Lower leg skin (tissue), 4 donors: ENCODE results near the gene UBE2V1. TPM values are rescaled to one million over a fixed set of nuclear protein-coding genes. Genes with fewer than 3 reads are reported as not detected.

Experiments
- DNase-seq, 2 donors: peaks; one replicate each; pipeline ENCODE4 v3.0.0-alpha.2; 2019; ENCODE audit warnings: low spot score in 2 of 2
- H3K4me3 ChIP-seq: fragments of 200-600 bp; sonication (generic); 2 replicates; pipeline ENCODE4 v1.5.1; 2017; ENCODE audit warnings: mild to moderate bottlenecking, low read depth; ENCODE audit not compliant: poor library complexity, severe bottlenecking
- CTCF ChIP-seq, 3 donors: fragments of 450-650 bp; IDR thresholded peaks; one replicate each; pipeline ENCODE4 v1.5.1; 2016; ENCODE audit warnings: antibody characterized with exemption in 3 of 3, mild to moderate bottlenecking in 3 of 3, moderate library complexity in 2 of 3
- POLR2A ChIP-seq, 2 donors: fragments of 450-650 bp; IDR thresholded peaks; one replicate each; pipeline ENCODE4 v1.6.1; 2016 to 2017; ENCODE audit warnings: antibody characterized with exemption in 2 of 2, mild to moderate bottlenecking in 1 of 2, moderate library complexity in 1 of 2
- WGBS, 2 donors: methylation state at CpG; one replicate each; pipeline ENCODE4 v1.1.5; 2018; 5-methylcytosine and 5-hydroxymethylcytosine counted together
- intact Hi-C: fragments of 100-400 bp; cut with DNase I; formaldehyde crosslinking; loops from one replicate; pipeline ENCODE4 v1.15.0; 2023; ENCODE audit warnings: low total_unique reads
- total RNA-seq, 4 donors: library from RNA; depleted of rRNA; stranded (reverse); fragments of >200 nt; gene quantifications; one replicate each; pipeline ENCODE4 v1.1.0, GENCODE V29; 2016

UBE2V1 gene
- total RNA-seq, 4 donors from 2014 or later: 50.8 to 105 (median 75.6) TPM

DNA sequence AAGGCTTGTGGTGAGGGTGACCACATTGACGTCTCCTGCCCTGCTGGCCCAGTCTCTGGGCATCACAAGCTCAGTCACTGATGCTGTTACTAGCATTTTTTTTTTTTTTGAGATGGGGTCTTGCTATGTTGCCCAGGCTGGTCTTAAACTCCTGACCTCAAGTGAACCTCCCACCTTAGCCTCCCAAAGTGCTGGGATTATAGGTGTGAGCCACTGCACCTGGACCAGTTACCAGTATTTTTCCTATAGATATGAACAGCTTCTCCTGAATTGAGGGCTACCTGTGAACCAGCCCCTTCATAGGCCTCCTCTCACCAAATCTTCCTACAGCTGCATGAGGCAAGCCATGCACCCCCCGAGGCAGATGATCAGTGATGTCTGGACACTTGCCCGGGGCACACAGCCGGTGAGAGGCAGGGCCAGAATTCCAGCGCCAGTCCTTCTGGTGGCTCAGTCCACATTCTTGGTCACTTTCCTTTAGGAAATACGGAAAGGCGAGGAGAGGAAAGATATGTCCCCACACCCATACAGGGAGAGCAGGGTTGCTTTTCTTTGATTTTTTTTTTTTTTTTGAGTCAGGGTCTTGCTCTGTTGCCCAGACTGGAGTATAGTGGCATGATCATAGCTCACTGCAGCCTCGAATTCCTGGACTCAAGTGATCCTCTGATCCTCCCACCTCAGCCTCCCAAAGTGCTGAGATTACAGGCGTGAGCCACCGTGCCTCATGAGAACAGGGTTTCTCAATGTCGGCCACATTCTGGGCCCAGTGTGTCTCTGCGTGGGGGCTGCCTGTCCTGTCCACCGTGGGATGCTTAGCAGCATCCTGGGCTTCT is 50.7 kb downstream of the UBE2V1 start:
- H3K4me3 ChIP-seq: no peak overlapping the region
- TF ChIP-seq CTCF (IDR thresholded peaks at IDR 0.05) (no peak), POLR2A (IDR thresholded peaks at IDR 0.05) (no peak)
- intact Hi-C loops: no loop called here
- DNase-seq: no peak
- 77 to 84% methylated on average over 13 of the region's 13 CpGs for WGBS, 2 donors

- no peak for DNase-seq
- intact Hi-C loops: no loop called here
- WGBS, 2 donors: 82% methylated on average over 6 of the region's 6 CpGs
- TF ChIP-seq CTCF (IDR thresholded peaks at IDR 0.05) (no peak), POLR2A (IDR thresholded peaks at IDR 0.05) (no peak)
- H3K4me3 ChIP-seq: no peak overlapping the region
Measured at GRCh38 chr20:50061151-50062005, 51.6 kb downstream of the UBE2V1 start.

- intact Hi-C loops: no loop called here
- H3K4me3 ChIP-seq: no peak overlapping the region
- WGBS, 2 donors: 75 to 79% methylated on average over 11 of the region's 11 CpGs
- TF ChIP-seq CTCF (IDR thresholded peaks at IDR 0.05) (no peak), POLR2A (IDR thresholded peaks at IDR 0.05) (no peak)
- DNase-seq: no peak
Measured at GRCh38 chr20:50058662-50059402, 54.1 kb downstream of the UBE2V1 start.

DNA sequence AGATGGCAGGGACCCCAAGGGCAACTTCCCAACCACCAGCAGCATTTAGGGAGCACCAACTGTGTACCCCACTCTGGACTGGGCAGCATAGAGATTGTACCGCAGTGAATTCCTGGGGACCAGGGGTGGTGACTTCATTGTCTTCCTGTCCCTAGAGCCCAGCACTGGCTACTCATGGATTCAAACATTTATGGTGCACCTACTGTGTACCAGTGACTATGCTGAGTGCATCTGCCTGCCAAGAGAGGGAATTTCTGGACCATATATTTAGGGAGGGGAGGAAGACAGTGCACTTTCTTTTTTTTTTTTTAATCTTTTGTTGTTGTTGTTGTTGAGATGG is 55.3 kb downstream of the UBE2V1 start:
- no peak overlapping the region for H3K4me3 ChIP-seq
- 94 to 100% methylated on average over 1 of the region's 1 CpG for WGBS, 2 donors
- no peak for DNase-seq
- intact Hi-C loops: no loop called here
- TF ChIP-seq POLR2A (IDR thresholded peaks at IDR 0.05): no peak
- TF ChIP-seq CTCF (IDR thresholded peaks at IDR 0.05): no peak

GRCh38 chr20:50056951-50057713 is 55.8 kb downstream of the UBE2V1 start:
- H3K4me3 ChIP-seq: no peak overlapping the region
- intact Hi-C loops: no loop called here
- DNase-seq: no peak
- WGBS, 2 donors: 75 to 80% methylated on average over 19 to 21 of the region's 21 CpGs
- TF ChIP-seq POLR2A (IDR thresholded peaks at IDR 0.05) (no peak), CTCF (IDR thresholded peaks at IDR 0.05) (no peak)
